ENCODE results near the gene GPR148.
A peak's percentile ranks its signal among the peaks of the same experiment; 100 is the strongest.

The GPR148 gene

DNA sequence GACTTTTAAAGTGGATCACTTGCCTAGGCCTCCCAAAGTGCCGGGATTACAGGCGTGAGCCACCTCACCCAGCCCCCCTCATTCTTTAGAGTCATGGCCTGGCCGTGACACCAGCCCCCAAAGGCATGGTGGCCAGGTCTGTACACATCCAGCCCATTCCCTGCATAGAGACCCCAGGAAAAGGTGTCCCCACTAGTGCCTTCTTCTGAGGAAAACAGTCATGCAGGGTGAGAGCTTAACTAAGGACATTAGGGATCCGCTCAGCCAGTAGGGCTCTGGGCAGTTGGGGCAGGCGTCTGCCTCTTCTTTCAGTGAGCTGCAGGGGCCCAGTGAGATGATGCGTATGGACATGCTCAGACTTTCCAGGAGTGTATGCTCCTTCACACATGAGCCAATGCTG, 20.8 kb downstream of the GPR148 start:
- no peak for DNase-seq (ENCODE audit: low spot score)

DNA sequence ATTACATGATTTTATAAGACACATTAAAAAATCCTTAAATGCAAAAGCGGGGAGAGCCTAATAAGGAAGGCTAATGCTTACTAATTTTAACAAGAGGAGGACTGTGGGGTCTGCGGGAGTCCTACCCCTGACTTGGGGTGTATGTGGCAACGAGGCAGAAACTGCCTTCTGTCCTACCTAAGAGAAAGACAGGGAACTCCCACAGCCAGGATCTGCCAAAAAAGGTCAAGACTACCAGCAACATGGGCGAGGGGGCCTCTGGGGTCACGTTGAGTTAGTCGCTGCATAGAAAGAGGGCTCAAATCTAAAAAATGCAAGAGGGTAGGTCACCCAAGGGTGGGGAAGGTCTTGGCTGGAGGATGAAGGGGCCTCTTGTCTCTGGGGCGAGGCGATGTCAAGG, 25.9 kb downstream of the GPR148 start:
- no peak for DNase-seq (ENCODE audit: low spot score)

DNA sequence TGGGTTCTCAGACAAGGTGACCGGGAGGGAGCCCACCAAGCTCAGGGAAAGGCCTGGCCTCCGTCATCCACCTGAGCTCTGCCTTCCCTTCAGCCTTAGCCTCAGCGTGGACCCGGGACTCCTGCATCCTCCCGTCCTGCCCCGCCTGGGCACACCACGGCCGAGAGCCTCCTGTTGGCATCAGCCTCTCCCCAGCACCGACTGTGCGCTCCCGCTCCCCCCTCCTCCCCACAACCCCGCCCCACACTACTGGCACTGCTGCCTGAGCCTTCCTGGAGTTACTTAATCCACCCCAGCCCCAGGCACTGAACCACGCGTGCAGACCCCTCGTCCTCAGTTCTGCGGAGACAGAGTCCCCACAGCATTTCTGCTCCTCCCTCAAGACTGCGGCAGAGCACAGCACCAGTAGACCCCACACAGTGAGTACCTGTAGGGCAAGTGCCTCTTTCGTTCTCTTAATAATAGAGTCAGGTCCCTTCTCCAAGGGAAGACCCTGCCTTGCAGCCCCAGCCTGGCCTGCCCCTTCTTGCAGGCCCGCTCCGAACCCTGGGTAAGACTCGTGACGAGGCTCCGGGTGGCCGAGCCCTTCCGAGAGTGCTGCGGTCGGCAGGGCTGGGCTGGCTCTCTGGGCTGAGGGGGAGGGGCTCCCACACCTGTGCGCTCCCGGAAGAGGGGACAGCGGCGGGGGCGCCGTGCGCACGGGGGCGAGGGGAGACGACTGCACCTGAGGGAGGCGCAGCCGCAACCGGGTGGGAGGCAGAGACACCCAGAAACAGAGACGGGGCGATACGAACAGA, 26.6 kb downstream of the GPR148 start, which contains the start of gene AMER3:
TSS of gene AMER3 (plus strand) at position 285 of the 797 bp plus-strand sequence. CDS start 6,533 bp downstream, outside the sequence.
- DNase-seq (ENCODE audit: low spot score), result no peak

DNA sequence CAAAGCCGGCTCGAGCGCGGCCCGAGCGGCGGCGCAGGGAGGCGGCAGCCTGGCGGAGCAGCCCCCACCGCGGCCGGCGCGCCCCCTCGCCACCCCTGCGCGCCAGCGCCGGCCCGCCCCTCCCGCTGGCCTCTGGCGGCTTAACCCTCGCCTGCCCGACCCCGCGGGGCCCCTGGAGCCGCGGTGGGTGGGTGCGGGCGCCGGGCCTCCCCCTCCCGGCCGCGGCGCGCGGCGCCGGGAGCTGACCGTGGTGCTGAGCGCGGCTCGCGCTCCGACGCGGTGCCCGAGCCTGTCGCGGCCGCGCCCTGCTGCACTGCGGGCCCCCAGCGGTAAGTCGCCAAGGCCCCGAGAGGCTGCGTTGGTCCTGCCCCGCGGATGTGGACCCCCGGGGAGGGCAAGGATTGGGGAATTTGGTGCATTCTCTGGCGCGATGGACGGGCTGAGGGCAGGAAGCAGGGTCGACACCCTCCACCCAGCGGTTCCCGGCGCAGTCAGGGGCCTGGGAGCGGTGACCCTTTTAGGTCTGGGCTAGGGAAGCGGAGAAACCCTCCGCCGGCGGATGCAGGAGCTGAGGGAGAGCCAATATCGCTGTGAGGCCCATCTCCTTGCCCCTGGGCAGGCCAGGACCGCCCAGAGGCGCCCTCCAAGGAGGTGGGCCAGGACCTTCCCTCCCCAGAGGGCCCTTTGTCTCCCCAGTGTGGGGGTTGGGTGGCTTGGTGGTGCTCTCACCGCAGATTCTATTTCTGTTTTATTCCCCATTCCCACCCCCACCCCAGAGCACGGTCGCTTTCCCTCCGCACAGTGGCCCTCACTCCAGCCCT, 27.4 kb downstream of the GPR148 start:
- peak; percentile 85 for DNase-seq (ENCODE audit: low spot score)

DNA sequence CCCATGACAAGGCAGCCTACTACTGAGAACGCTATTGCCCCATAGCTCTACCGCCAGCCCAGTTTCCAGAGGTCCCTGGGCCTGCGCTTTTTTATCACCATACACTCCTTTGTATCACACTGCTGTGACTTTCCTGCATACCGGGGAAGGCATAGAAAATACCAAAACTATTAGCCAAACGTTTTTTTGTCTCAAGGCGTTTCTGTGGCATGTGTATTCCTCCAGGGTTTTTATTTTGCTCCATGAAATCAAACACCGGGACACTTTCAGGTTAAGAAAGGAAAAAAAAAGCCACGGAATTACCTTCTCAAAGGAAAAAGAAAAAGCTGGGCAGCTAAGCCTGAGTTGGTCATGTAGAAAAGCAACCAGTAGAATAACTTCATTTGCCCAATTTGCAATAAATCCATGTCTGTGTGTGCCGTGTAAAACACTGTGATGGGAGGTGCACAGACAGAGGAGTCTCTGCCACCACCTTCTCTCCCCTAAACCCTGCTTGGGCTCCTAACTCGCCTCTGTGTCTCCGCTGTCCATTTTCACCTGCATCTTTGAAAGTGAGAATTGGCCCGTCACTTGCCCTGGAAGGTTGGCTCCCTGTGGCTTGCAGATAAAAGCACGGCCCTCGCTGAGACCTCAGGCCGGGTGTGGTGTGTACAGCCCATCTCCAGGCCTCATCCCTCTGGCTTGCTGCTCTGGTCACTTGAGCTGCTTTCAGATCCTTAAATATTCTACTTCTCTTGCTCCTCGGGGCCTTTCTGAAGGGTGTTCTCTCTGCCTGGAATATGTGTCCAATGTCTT, 28.2 kb downstream of the GPR148 start:
- no peak for DNase-seq (ENCODE audit: low spot score)

DNA sequence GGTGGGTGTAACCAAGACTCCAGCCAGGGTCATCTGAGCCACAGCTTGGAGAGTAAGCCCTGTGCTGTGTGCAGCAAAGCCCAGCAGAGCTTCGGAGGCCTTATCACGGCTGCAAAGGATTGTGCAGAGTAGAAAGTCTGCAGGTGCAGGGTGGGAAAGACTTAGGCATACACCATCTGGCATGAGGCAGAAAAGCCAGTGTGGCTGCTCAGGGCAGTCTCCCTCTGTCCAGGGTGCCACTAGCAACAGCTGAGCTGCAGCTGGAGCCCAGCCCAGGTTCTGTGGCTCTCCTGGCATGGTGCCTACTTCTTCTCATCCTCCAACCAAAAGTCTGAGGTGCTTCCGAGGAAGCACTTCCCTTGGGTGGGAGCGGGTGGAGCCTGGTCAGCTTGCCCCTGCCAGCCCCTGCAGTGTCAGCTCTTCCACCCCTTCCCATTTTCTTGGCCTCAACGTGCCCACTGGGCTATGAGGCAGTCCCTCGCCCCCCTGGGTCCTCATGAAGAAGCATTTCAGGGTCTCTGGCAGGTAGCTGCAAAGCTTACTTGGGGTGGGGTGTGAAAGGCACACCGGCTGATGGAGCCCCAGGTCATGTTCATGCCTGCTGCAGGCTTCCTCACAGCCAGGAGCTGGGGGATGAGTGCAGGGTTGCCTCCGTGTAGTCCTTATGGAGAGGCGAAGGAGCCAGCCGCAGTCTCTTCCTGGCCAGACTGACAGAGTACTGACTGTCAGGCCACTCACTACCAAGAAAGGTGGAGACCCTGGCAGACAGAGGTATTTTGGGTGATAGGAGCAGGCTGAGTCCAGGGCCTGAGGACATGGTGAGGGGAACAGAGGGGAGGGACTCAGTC, 31.3 kb downstream of the GPR148 start:
- DNase-seq (ENCODE audit: low spot score), result no peak

GRCh38 chr2:130760754-130761751, 32.2 kb downstream of the GPR148 start:
- DNase-seq (ENCODE audit: low spot score), result no peak

GRCh38 chr2:130762031-130762909, 33.4 kb downstream of the GPR148 start:
- no peak for DNase-seq (ENCODE audit: low spot score)

GRCh38 chr2:130762910-130763385, 34.1 kb downstream of the GPR148 start:
- DNase-seq (ENCODE audit: low spot score), result no peak

DNA sequence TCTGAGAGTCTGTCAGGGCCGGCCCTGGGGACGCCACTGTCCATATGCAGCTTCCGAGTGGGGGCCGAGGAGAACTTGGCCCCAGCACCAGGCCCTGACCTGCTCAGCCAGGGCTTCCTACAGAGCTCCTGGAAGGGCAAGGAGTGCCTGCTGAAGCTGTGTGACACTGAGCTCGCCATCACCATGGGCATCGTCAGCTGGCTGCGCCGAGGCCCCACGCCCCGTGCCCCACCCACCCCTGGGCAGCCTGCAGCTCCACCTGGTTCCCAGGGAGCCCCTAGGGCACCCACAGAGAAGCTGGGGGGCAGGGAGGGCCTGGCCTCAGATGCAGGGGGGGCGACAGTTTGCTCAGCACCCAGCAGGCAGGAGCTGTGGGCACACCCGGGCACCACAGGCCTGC, 34.5 kb downstream of the GPR148 start:
- no peak for DNase-seq (ENCODE audit: low spot score)

- DNase-seq (ENCODE audit: low spot score), result no peak
These were observed 35.4 kb downstream of the GPR148 start for GRCh38 chr2:130764035-130764820.

GRCh38 chr2:130764821-130765115, 35.9 kb downstream of the GPR148 start:
- no peak for DNase-seq (ENCODE audit: low spot score)

GRCh38 chr2:130765464-130765863, 36.6 kb downstream of the GPR148 start:
- DNase-seq (ENCODE audit: low spot score), result no peak

- DNase-seq (ENCODE audit: low spot score), result no peak
These were observed 37.2 kb downstream of the GPR148 start for GRCh38 chr2:130766037-130766436.

- no peak for DNase-seq (ENCODE audit: low spot score)
These were observed 38.0 kb downstream of the GPR148 start for GRCh38 chr2:130766711-130767407.

- no peak for DNase-seq (ENCODE audit: low spot score)
These were observed 38.5 kb downstream of the GPR148 start for GRCh38 chr2:130767408-130767775.

DNA sequence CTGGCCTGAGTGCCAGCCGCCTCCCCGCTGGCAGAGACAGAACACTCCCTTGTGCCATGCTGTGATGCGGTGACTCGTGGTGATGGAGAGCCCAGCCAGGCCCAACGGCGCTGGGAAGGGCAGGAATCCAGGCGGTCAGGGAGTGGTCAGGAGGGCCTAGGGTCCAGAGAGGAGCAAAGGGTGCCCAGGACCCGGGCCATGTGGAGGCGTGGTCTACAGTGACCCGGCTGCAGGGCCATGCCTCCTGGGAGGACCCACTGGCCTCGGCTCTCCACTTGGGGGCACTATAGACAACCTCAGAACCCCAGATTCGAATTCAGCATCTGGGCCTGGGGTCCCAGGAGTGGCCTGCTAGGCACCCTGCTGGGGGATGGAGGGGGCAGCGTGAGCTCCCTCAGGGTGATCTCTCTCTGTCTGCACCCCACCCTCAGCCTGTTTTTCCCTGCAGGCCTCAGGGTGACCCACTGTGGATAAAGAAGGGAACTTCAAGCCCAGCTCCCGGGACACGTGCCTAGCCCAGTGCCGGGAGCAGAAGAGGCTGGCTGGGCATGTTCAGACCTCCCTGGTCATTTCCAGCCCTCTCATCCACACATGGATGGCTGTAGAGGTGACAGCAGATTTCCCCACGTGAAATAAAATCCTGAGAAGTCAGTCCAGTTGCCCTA, 39.5 kb downstream of the GPR148 start:
- DNase-seq (ENCODE audit: low spot score), result no peak

Measured in AG20443 (cell line).